Endodermal cell (in vitro differentiated cells): ENCODE results near the gene GATA3. TPM values are rescaled to one million over a fixed set of nuclear protein-coding genes. Genes with fewer than 3 reads are reported as not detected.

Experiments
- DNase-seq: peaks from one replicate; pipeline ENCODE4 v3.0.0-alpha.2; 2017
- H3K27ac ChIP-seq: 2 replicates; pipeline ENCODE4 v1.5.1; 2013; ENCODE audit warnings: mild to moderate bottlenecking, low read depth, low read length, moderate library complexity
- H3K27me3 ChIP-seq: 2 replicates; pipeline ENCODE4 v1.6.1; 2013; ENCODE audit warnings: mild to moderate bottlenecking, low read length, moderate library complexity; ENCODE audit not compliant: insufficient read depth, control insufficient read depth, poor library complexity, severe bottlenecking
- H3K36me3 ChIP-seq: 2 replicates; pipeline ENCODE4 v1.7.0; 2013; ENCODE audit warnings: mild to moderate bottlenecking, low read length, moderate library complexity; ENCODE audit not compliant: control insufficient read depth, insufficient read depth
- H3K4me1 ChIP-seq: one replicate; pipeline ENCODE4 v1.7.0; 2013; ENCODE audit warnings: low read length; ENCODE audit not compliant: control insufficient read depth, insufficient read depth
- H3K4me3 ChIP-seq: 2 replicates; pipeline ENCODE4 v1.5.1; 2013; ENCODE audit warnings: mild to moderate bottlenecking, low read length, moderate library complexity
- H3K9ac ChIP-seq: 2 replicates; pipeline ENCODE4 v1.6.1; 2013; ENCODE audit warnings: mild to moderate bottlenecking, low read length, moderate library complexity; ENCODE audit not compliant: poor library complexity, severe bottlenecking; ENCODE audit errors: extremely low read depth
- H3K9me3 ChIP-seq: 2 replicates; pipeline ENCODE4 v1.6.1; 2013; ENCODE audit warnings: mild to moderate bottlenecking, low read length, moderate library complexity; ENCODE audit not compliant: control insufficient read depth
- H3K27ac Mint-ChIP-seq: 2 replicates; pipeline ENCODE4 v1.8.0; 2020; ENCODE audit warnings: mixed read lengths
- H3K27me3 Mint-ChIP-seq: 2 replicates; pipeline ENCODE4 v1.8.0; 2021; ENCODE audit warnings: mild to moderate bottlenecking, mixed read lengths; ENCODE audit not compliant: insufficient read depth
- H3K36me3 Mint-ChIP-seq: 2 replicates; pipeline ENCODE4 v1.8.0; 2020; ENCODE audit warnings: low read depth, mixed read lengths
- H3K4me1 Mint-ChIP-seq: 2 replicates; pipeline ENCODE4 v1.8.0; 2020; ENCODE audit warnings: mixed read lengths
- H3K4me3 Mint-ChIP-seq: 2 replicates; pipeline ENCODE4 v1.8.0; 2020; ENCODE audit warnings: mild to moderate bottlenecking, moderate library complexity, mixed read lengths
- H3K9me3 Mint-ChIP-seq: 2 replicates; pipeline ENCODE4 v1.8.0; 2020; ENCODE audit warnings: mild to moderate bottlenecking, mixed read lengths
- WGBS, 2 experiments: methylation state at CpG; one replicate each; pipeline versions ENCODE4 v1.1.5 to v1.1.7; 2013; ENCODE audit warnings: missing lambda C conversion rate in 2 of 2, mixed read lengths in 1 of 2; ENCODE audit not compliant: insufficient coverage in 1 of 2, insufficient read length in 1 of 2; 5-methylcytosine and 5-hydroxymethylcytosine counted together
- total RNA-seq, 2 donors: library from RNA; stranded (reverse); fragmentation: NEBNext Ultra II Directional in 1 of 2; extraction: Animal tissue kit (Norgen Biotek cat#: 25700) in 1 of 2; gene quantifications; 2 replicates in 1 of 2; 3 replicates in 1 of 2; pipeline ENCODE4 v1.2.1, GENCODE V29; 2021
- TF ChIP-seq, protein P1 (sequence below): fragments of 200-600 bp; sonication (generic); conservative IDR thresholded peaks from 2 replicates; pipeline ENCODE4 v1.5.0; 2021; ENCODE audit warnings: antibody characterized with exemption, mild to moderate bottlenecking

Gene GATA3
- total RNA-seq, 2 donors from 2014 or later = 51.3 to 103 TPM

DNA sequence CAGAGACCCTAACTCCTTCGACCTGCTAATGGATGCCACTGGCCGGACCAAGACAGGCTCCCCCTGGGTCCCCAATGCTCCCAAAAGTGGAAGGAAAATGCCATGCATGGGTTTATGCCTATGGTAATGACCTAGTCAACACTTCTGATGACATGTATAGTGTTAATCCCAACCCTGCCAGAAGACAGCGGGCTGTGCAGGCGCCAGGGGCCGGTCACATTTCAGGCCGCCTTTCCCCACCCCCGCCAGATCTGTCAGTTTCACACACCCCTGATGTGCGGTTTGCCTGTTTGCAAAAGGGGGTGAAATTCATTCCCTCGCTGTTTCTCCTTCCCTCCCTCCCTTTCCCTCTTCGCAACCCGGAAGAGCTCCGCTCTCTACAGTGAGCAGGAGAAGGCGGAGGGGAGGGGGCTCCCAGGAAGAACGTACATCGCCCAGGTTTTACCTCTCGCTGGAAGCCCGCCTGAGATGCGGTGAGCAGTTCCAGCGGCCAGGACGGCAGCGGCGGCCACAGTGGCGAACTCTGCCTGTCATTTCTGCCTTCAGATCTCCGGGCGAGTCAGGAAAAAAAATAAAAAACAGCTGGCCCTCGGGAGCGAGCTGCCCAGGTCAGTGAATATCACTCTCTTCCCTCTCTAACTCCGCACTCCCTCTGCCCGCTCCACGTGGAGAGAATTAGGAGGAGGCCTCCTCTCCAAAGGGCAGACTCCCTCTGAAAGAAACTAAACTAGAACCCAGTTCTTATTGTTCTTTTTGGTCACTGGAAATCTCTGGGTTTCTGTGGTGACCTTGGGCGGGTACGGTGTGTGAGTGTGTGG, 9.4 kb upstream of the GATA3 start:
- Histone ChIP-seq H3K4me1 (peaks cover 20% of the 10 kb centered on the region), H3K36me3 (no peaks in the 10 kb centered on the region), H3K27me3 (peaks cover 95% of the 10 kb centered on the region), H3K27ac (no peak overlapping the region), H3K4me3 (peak overlapping the region; percentile 79), H3K9me3 (no peaks in the 10 kb centered on the region), H3K9ac (no peak overlapping the region)
- Mint-ChIP-seq H3K36me3 (no peaks in the 10 kb centered on the region), H3K4me3 (peak overlapping the region; percentile 86), H3K27me3 (peaks cover 94% of the 10 kb centered on the region), H3K9me3 (no peaks in the 10 kb centered on the region), H3K27ac (no peak overlapping the region), H3K4me1 (peaks cover 53% of the 10 kb centered on the region)
- WGBS, 2 experiments = 0 to 1% methylated on average over 17 to 32 of the region's 32 CpGs
- TF ChIP-seq, protein P1, sequence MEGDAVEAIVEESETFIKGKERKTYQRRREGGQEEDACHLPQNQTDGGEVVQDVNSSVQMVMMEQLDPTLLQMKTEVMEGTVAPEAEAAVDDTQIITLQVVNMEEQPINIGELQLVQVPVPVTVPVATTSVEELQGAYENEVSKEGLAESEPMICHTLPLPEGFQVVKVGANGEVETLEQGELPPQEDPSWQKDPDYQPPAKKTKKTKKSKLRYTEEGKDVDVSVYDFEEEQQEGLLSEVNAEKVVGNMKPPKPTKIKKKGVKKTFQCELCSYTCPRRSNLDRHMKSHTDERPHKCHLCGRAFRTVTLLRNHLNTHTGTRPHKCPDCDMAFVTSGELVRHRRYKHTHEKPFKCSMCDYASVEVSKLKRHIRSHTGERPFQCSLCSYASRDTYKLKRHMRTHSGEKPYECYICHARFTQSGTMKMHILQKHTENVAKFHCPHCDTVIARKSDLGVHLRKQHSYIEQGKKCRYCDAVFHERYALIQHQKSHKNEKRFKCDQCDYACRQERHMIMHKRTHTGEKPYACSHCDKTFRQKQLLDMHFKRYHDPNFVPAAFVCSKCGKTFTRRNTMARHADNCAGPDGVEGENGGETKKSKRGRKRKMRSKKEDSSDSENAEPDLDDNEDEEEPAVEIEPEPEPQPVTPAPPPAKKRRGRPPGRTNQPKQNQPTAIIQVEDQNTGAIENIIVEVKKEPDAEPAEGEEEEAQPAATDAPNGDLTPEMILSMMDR = no peak
- peak; percentile 82 for DNase-seq

DNA sequence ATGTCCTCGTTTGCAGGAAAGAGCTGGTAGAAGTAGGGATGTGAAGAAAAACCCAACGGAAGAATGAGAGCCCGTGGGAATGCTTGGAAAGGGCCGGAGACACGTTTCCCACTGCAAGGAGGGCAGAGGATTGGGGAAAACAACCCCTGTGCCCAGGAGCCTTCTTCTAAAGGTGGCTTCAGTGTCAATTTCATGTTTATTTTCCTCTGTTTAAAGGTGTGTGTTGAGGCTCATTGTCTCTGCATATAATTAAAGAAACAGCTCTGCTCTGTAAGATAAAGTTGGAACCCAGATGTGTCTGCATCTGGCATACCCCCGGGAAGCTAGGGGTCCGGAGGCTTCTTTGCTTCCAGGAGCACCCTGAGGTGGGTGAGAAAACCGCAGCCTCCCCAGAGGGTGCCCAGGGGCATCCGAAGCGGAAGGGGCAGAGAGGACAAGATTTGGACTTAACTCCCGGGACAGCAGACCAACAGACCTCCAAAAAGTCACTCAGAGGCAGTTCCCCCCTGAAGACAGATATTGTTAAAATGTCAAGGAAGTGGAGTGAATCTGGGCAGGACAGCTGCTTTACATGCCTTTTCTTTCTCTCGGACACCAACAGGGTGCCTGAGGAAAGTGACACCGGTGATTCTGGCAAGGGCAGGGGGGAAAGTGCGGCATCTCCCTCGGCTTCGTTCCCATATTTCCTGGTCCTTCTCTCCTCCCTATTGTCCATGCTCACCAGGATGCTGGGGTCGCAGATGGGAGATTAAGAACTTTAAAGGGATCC, 8.6 kb upstream of the GATA3 start:
- no peaks in the 10 kb centered on the region for H3K36me3 Mint-ChIP-seq
- 2 to 3% methylated on average over 5 to 17 of the region's 17 CpGs for WGBS, 2 experiments
- Histone ChIP-seq H3K36me3 (no peaks in the 10 kb centered on the region), H3K27me3 (peaks cover 87% of the 10 kb centered on the region), H3K4me1 (peaks cover 20% of the 10 kb centered on the region), H3K4me3 (peak overlapping the region; percentile 79), H3K9me3 (no peaks in the 10 kb centered on the region), H3K9ac (no peak overlapping the region), H3K27ac (no peak overlapping the region)
- H3K4me3 Mint-ChIP-seq = peak overlapping the region; percentile 86
- no peaks in the 10 kb centered on the region for H3K9me3 Mint-ChIP-seq
- DNase-seq = no peak
- peaks cover 86% of the 10 kb centered on the region for H3K27me3 Mint-ChIP-seq
- H3K4me1 Mint-ChIP-seq = peaks cover 53% of the 10 kb centered on the region
- no peak overlapping the region for H3K27ac Mint-ChIP-seq
- TF ChIP-seq, protein P1 = no peak

DNA sequence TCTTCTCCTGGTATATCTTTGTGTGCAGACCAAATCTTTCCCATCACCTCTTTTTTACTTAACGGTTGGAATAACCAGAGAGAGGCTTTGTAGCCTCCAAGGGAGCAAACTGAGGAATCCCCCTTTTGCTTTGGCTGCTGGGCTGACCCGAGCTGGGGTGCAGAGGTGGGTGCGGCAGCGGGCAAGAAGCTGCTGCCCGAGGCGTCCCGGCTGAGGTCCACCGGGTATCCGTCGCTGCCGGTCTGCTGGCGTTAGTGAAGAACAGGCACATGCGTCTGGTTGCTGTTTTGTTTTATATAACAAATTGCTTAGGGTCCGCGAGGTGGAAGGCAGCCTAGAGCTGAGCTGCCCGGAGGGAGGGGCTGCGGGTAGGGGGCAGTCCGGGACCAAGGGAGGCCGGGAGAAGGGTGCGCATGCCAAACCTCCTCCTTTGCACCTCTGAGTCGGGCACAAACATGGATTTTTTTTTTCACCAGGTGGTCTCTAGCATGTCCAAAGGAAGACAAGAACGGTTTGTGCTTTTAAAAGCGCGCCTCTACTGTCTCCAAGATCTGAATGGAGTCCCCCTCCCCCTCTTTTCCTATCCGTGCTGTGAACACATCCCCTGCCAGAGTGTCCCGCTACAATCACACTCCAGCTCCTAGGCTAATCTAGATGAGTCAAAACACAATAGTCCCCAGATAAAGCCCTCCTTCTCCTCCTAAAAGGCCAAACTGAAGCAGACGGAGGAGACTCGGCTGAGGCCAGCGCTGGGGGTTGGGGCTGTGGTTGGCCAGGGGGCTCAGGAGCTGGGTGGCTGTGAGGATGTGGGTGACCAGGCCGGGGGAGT, 6.8 kb upstream of the GATA3 start:
- Mint-ChIP-seq H3K27me3 (peaks cover 77% of the 10 kb centered on the region), H3K4me3 (peak overlapping the region; percentile 86), H3K9me3 (no peaks in the 10 kb centered on the region), H3K36me3 (no peaks in the 10 kb centered on the region), H3K4me1 (peaks cover 44% of the 10 kb centered on the region), H3K27ac (no peak overlapping the region)
- H3K27ac ChIP-seq = no peak overlapping the region
- DNase-seq = peak; percentile 77
- peaks cover 25% of the 10 kb centered on the region for H3K4me1 ChIP-seq
- no peaks in the 10 kb centered on the region for H3K9me3 ChIP-seq
- no peak overlapping the region for H3K9ac ChIP-seq
- H3K27me3 ChIP-seq = peaks cover 80% of the 10 kb centered on the region
- peak overlapping the region; percentile 75 for H3K4me3 ChIP-seq
- TF ChIP-seq, protein P1 = no peak
- no peaks in the 10 kb centered on the region for H3K36me3 ChIP-seq
- 1 to 4% methylated on average over 14 to 30 of the region's 30 CpGs for WGBS, 2 experiments
